Left renal pelvis (tissue), 4 donors: ENCODE data around the gene NDP. TPM values are rescaled to one million over a fixed set of nuclear protein-coding genes. Genes with fewer than 3 reads are reported as not detected.

Experiments used
- polyA plus RNA-seq, 4 donors: library from polyadenylated mRNA; unstranded; fragments of 120-200 nt; gene quantifications; one replicate each; pipeline ENCODE4 v1.2.1, GENCODE V29; 2013; ENCODE audit not compliant: insufficient read length in 4 of 4

NDP gene
- polyA plus RNA-seq, 4 donors, result 0.98 to 4.1 (median 1.9) TPM

Other genes starting within 250 kb of the NDP start
- 10 to 100 TPM in 3 of 4 donors, 1 to 10 TPM in 1; 3.7 to 60.6 (median 41.7) TPM for gene MAOB, start 90.9 kb downstream of the NDP start, polyA plus RNA-seq